Prostate gland (tissue), 2 donors: Measurements from ENCODE around the gene MND1.

Experiments
- CTCF ChIP-seq, 4 experiments: fragments of 200-600 bp in 2 of 4; fragments of 450-650 bp in 2 of 4; sonication (generic) in 2 of 4; IDR thresholded peaks; 1 replicate in 3 of 4; 2 replicates in 1 of 4; pipeline ENCODE4 v1.5.1; 2016 to 2019; ENCODE audit warnings: antibody characterized with exemption in 4 of 4, mild to moderate bottlenecking in 2 of 4, moderate library complexity in 2 of 4
- POLR2A ChIP-seq: fragments of 450-650 bp; IDR thresholded peaks from one replicate; pipeline ENCODE4 v1.6.1; 2016; ENCODE audit warnings: antibody characterized with exemption, mild to moderate bottlenecking

DNA sequence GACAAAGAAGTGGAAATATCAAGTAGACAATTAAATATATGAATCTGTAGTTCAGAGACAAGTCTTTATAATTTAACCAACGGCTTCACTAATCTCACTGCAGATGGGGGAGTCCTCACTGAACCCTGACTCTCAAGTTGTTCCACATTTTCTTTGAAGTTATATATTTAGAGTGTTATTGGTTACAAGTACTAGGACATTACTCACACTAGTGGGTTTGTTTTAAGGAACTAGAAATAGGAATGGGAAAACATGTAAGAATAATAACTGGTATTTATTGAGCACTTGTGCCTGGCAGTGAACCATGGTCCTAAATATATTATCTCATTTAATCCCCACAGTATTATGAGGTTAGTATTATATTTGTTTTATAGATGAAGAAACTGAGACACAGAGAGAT lies 22.0 kb downstream of the MND1 start:
- TF ChIP-seq CTCF (IDR thresholded peaks at IDR 0.05) (no peak), POLR2A (no peak)
